H54 (cell line): ENCODE results near the gene FBXW5.

Experiments used
- DNase-seq: peaks from one replicate; pipeline ENCODE4 v3.0.0; 2011; ENCODE audit warnings: low spot score, mixed read lengths; ENCODE audit not compliant: insufficient read length
- FAIRE-seq: peaks from 3 replicates; lab custom pipeline; 2011; peaks lifted over from hg19 to GRCh38; lab: Jason Lieb, UNC
- POLR2A ChIP-seq: IDR thresholded peaks from 2 replicates; pipeline ENCODE4 v1.6.1; 2011; ENCODE audit warnings: low read depth, mild to moderate bottlenecking, low read length

The FBXW5 gene

DNA sequence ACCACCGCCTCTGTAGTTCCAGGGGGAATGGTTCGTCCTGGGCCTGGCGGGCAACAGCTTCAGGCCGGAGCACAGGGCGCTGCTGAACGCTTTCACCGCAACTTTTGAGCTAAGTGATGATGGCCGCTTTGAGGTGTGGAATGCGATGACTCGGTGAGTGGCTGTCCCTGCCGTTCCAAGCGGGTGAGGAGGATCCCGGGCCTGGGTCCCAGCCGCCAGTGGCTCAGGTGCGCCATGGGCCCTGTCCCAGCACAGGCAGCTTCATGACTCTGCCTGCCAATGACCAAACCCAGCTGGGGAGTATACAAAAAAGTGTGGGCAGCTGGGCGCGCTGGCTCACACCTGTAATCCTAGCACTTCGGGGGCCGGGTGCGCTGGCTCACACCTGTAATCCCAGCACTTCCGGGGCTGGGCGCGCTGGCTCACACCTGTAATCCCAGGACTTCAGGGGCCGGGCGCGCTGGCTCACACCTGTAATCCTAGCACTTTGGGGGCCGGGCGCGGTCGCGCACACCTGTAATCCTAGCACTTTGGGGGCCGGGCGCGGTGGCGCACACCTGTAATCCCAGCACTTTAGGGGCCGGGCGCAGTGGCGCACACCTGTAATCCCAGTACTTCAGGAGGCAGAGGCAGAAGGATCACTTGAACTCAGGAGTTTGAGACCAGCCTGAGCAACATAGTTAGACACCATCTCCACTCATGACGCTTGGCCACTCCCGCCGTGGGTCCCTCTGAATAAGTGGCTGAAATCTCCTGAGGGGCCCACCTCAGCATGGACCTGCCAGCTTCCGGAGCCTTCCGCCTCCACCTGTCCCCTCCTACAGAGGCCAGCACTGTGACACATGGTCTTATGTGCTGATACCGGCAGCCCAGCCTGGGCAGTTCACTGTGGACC, 8.6 kb upstream of the FBXW5 start:
- DNase-seq: no peak
- FAIRE-seq: no peak
- TF ChIP-seq POLR2A: no peak

DNA sequence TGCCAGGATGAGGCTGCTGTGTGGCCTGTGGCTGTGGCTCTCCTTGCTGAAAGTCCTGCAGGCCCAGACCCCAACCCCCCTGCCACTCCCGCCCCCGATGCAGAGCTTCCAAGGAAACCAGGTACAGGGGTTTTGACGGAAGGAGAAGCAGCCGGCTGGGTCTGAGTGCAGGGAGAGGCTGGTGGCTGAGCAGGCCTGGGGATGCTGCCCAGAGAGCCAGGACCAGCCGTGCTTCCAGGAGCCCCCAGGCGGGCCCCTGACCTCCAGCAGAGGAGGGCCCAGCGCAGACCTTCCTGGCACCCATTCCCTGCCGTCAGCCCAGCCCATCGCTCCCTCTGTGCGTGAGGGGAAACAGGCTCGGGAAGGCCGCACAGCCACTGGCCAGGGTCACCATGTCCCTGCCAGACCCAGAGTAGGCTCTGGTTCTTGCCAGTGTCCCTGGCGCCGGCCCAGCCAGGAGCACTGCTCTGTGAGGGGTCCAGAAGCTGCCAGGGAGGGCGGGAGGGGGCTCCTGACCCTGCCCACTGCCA, 7.8 kb upstream of the FBXW5 start:
- no peak for TF ChIP-seq POLR2A
- no peak for FAIRE-seq
- no peak for DNase-seq

DNA sequence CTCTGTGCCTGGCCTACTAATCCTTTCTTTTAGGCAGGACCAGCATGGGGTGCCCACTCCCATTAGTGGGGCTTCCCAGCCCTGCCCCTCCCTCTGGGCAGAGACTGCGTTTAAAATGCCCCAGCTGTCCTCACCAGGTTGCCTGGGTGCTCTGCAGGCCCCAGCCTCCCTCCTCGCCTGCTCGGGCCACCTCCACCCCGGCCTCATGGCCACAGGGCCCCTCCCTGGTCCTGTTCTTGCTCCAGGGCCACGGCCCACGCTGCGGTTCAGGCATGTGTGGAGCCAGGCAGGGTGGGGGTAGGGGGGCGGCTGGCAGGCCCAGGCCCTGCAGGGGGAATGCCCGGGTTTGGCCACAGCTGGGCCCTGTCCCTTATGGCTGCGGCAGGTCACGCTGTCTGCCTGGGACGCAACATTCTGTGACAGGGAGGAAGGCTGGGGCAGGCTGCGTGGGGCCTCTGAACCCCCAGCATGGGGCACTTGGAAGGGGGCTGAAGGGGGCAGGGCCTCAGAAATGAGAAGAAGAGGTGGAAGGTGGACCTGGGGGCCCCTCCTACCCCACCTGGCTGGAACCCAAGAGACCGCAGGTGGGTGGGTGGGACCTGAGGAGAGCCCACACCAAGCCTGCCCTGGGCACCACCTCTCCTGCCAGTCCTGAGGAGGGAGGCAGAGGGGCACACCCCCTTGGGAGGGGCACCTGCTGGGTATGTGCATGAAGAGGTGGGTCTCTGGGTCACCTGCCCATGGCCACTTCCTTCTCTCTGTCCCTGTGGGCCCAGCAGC, 7.2 kb upstream of the FBXW5 start, which contains the start of gene LCN12:
TSS of gene LCN12 (plus strand) at position 733 of the 780 bp plus-strand sequence. CDS start 55 bp downstream, outside the sequence.
- DNase-seq: no peak
- no peak for FAIRE-seq
- no peak for TF ChIP-seq POLR2A

DNA sequence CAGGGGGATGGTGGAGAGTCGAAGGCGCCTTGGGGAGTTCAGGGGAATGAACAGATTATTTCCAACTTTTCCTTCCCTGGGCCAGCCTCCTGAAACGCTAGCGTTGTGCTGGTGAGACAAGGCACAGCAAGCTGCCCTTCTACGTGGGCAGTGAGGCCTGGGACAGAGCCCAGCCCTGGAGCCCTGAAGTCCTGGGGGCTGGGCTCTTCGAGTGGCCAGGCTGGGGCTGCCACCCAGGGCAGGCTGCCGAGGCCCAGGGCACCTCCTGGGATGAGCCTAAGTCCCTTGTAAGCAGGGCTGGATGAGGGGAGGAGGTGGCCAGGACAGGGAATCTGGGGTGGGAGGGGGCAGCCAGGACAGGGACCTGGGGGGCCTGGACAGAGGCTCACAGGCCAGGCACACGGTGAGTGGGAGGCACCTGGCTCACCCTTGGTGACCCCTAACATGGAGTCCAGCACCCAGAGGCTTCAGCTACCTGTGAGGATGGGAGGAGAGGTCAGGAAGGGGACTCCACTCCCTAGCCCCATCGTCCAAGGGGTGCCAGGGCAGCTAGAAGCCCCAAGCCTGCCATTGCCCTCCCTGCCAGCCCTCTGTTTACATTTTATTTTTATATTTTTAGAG, 6.2 kb upstream of the FBXW5 start:
- DNase-seq (no peak), FAIRE-seq (no peak)
- TF ChIP-seq POLR2A: no peak

GRCh38 chr9:136949817-136950655, 5.5 kb upstream of the FBXW5 start:
- peak; percentile 56; the same call in 1 of the 2 replicates for TF ChIP-seq POLR2A
- FAIRE-seq: peak; percentile 79
- DNase-seq: peak; percentile 100

DNA sequence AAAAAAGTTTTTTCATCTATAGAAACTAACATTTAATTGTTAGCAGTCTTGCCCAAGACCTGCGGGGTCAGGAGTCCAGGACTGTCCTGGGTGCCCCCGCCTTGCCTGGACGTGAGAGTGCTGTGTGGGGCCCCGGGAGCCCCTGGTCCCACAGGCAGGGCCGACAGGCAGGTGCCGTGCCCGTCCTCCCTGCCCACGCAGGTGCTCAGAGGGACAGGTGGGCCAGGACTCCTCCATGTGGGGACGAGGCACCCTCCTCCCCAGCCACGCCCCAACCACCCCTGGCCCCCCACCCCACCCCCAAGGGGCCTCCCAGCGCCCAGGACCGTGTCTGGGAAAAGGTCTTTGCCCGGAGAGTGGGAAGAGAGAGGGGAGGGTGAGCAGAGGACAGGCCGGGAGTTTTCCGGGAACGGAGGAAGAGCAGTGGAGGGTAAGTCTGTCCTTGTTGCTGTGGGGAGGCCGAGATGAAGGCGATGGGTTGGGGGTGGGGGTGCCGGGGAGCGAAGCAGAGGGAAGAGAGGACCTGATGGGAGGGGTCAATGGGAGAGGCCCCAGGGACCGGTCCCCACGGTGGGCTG, 4.8 kb upstream of the FBXW5 start:
- FAIRE-seq (no peak), DNase-seq (no peak)
- no peak for TF ChIP-seq POLR2A

GRCh38 chr9:136947955-136948510, 3.5 kb upstream of the FBXW5 start:
- FAIRE-seq (no peak), DNase-seq (no peak)
- TF ChIP-seq POLR2A: no peak

- TF ChIP-seq POLR2A: no peak
Observed at GRCh38 chr9:136947028-136947891, 2.7 kb upstream of the FBXW5 start.

DNA sequence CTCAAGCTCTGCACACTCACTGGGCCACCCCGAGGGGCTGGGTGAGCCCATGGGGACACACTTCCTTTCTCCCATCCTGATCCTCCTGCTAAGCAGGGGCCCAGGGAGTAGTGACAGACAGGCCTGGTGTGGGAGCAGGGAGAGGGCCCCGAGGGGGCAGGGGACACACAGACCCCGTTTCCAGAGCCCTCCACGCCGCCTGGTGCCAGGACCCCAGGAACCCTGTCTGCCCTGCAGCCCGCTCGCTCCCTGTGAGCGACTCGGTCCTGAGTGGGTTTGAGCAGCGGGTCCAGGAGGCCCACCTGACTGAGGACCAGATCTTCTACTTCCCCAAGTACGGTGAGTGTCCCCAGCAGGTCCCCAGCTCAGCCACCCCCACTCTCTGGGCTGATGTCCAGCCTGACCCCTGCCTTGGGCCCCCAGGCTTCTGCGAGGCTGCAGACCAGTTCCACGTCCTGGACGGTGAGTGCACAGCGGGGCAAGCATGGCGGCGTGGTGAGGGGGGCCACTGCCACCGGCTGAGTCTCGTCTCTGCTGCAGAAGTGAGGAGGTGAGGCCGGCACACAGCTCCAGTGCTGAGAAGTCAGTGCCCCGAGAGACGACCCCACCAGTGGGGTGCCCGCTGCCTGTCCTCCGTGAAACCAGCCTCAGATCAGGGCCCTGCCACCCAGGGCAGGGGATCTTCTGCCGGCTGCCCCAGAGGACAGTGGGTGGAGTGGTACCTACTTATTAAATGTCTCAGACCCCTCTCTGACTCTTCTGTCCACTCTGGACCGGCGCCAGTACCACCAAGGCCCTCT, 1.9 kb upstream of the FBXW5 start:
- TF ChIP-seq POLR2A: no peak
- no peak for DNase-seq
- FAIRE-seq: no peak

More at GRCh38 chr9:136947028-136947891, 2.7 kb upstream of the FBXW5 start:
- DNase-seq: no peak
- no peak for FAIRE-seq

DNA sequence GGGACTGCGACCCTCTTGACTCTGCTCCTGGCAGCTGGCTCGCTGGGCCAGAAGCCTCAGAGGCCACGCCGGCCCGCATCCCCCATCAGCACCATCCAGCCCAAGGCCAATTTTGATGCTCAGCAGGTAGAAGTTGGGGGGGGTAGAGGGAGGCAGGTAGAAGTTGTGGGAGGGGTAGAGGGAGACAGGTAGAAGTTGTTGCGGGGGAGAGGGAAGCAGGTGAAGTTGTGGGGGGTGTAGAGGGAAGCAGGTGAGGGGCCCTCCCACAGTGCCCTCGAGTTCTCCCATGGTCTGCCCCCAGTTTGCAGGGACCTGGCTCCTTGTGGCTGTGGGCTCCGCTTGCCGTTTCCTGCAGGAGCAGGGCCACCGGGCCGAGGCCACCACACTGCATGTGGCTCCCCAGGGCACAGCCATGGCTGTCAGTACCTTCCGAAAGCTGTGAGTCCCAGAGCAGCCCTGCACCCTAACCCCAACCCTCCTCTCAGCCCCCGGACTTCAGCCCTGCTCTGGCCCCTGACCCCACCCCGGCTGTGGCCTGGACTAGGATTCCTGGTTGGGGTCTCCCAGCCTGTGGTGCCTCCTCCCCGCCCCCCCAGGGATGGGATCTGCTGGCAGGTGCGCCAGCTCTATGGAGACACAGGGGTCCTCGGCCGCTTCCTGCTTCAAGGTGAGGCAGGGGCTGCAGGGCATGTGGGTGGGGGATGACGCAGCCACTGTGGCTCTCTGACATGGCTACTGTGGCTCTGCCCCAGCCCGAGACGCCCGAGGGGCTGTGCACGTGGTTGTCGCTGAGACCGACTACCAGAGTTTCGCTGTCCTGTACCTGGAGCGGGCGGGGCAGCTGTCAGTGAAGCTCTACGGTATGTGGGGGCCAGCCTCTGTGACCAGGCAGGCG, 1.0 kb upstream of the FBXW5 start:
- no peak for TF ChIP-seq POLR2A
- DNase-seq: no peak
- FAIRE-seq: no peak
